Sigmoid colon (tissue), 4 donors: Measurements from ENCODE around the gene PLPP4.

Source experiments
- EP300 ChIP-seq, 4 donors: sonication (generic); formaldehyde crosslinking; IDR thresholded peaks; one replicate each; pipeline ENCODE4 v1.6.1; 2017; ENCODE audit warnings: antibody characterized with exemption in 4 of 4
- POLR2A ChIP-seq, 2 donors: fragments of 450-650 bp; IDR thresholded peaks; one replicate each; pipeline ENCODE4 v1.6.1; 2016; ENCODE audit warnings: antibody characterized with exemption in 2 of 2, mild to moderate bottlenecking in 2 of 2, moderate library complexity in 2 of 2
- POLR2AphosphoS5 ChIP-seq, 4 donors: sonication (generic); formaldehyde crosslinking; IDR thresholded peaks; one replicate each; pipeline ENCODE4 v1.6.1; 2017; ENCODE audit warnings: antibody characterized with exemption in 4 of 4
- TF ChIP-seq, protein P1 (sequence below), 4 experiments: fragments of 450-650 bp in 3 of 4; fragments of 200-600 bp in 1 of 4; IDR thresholded peaks; one replicate each; pipeline ENCODE4 v1.5.1; 2016 to 2019; ENCODE audit warnings: antibody characterized with exemption in 4 of 4, mild to moderate bottlenecking in 3 of 4, moderate library complexity in 2 of 4

- TF ChIP-seq, protein P1, sequence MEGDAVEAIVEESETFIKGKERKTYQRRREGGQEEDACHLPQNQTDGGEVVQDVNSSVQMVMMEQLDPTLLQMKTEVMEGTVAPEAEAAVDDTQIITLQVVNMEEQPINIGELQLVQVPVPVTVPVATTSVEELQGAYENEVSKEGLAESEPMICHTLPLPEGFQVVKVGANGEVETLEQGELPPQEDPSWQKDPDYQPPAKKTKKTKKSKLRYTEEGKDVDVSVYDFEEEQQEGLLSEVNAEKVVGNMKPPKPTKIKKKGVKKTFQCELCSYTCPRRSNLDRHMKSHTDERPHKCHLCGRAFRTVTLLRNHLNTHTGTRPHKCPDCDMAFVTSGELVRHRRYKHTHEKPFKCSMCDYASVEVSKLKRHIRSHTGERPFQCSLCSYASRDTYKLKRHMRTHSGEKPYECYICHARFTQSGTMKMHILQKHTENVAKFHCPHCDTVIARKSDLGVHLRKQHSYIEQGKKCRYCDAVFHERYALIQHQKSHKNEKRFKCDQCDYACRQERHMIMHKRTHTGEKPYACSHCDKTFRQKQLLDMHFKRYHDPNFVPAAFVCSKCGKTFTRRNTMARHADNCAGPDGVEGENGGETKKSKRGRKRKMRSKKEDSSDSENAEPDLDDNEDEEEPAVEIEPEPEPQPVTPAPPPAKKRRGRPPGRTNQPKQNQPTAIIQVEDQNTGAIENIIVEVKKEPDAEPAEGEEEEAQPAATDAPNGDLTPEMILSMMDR (IDR thresholded peaks at IDR 0.05): no peak
- TF ChIP-seq POLR2A (IDR thresholded peaks at IDR 0.05) (no peak), EP300 (IDR thresholded peaks at IDR 0.05) (no peak), POLR2AphosphoS5 (IDR thresholded peaks at IDR 0.05) (no peak)
Measured at GRCh38 chr10:120485946-120486345, 28.9 kb downstream of the PLPP4 start.
